ENCODE data around the gene SPATC1L. TPM values are rescaled to one million over a fixed set of nuclear protein-coding genes. Genes with fewer than 3 reads are reported as not detected.
"Not testable (repeated sequence)": the region's sequence is repeated elsewhere in the genome, so short reads cannot be mapped to it uniquely, and the experiment has no call there.

Gene SPATC1L
- total RNA-seq, 1 experiment from 2014 or later = 17.2 TPM

- no peak for DNase-seq (ENCODE audit: low read depth)
Observed at GRCh38 chr21:46151261-46151988, 32.8 kb downstream of the SPATC1L start.

GRCh38 chr21:46150491-46151121, 33.7 kb downstream of the SPATC1L start:
- no peak for DNase-seq (ENCODE audit: low read depth)

GRCh38 chr21:46150073-46150472, 34.2 kb downstream of the SPATC1L start:
- no peak for DNase-seq (ENCODE audit: low read depth)

- no peak for DNase-seq (ENCODE audit: low read depth)
Observed at GRCh38 chr21:46149205-46149901, 34.9 kb downstream of the SPATC1L start.

GRCh38 chr21:46148106-46148505, 36.2 kb downstream of the SPATC1L start:
- no peak for DNase-seq (ENCODE audit: low read depth)

- not testable (repeated sequence) for DNase-seq (ENCODE audit: low read depth)
Observed at GRCh38 chr21:46147429-46147828, 36.8 kb downstream of the SPATC1L start.

- DNase-seq (ENCODE audit: low read depth) = no peak
Observed at GRCh38 chr21:46146856-46147255, 37.4 kb downstream of the SPATC1L start.

GRCh38 chr21:46145840-46146691, 38.2 kb downstream of the SPATC1L start:
- no peak for DNase-seq (ENCODE audit: low read depth)

- DNase-seq (ENCODE audit: low read depth) = no peak
Observed at GRCh38 chr21:46145159-46145839, 39.0 kb downstream of the SPATC1L start.

- DNase-seq (ENCODE audit: low read depth) = no peak
Observed at GRCh38 chr21:46144464-46145070, 39.7 kb downstream of the SPATC1L start.

GRCh38 chr21:46142582-46143473, 41.4 kb downstream of the SPATC1L start:
- DNase-seq (ENCODE audit: low read depth) = no peak

GRCh38 chr21:46141767-46142581, 42.3 kb downstream of the SPATC1L start:
- no peak for DNase-seq (ENCODE audit: low read depth)

- not testable (repeated sequence) for DNase-seq (ENCODE audit: low read depth)
Observed at GRCh38 chr21:46140352-46141003, 43.8 kb downstream of the SPATC1L start.

GRCh38 chr21:46139686-46140085, 44.6 kb downstream of the SPATC1L start:
- no peak for DNase-seq (ENCODE audit: low read depth)

- no peak for DNase-seq (ENCODE audit: low read depth)
Observed at GRCh38 chr21:46138383-46138970, 45.8 kb downstream of the SPATC1L start.

GRCh38 chr21:46137908-46138307, 46.4 kb downstream of the SPATC1L start:
- DNase-seq (ENCODE audit: low read depth) = no peak

- no peak for DNase-seq (ENCODE audit: low read depth)
Observed at GRCh38 chr21:46136739-46137349, 47.4 kb downstream of the SPATC1L start.

Measured in RPMI7951 (cell line).